SKM-1 (cell line): ENCODE results near the gene COMMD10.
A peak's percentile ranks its signal among the peaks of the same experiment; 100 is the strongest.
"Not testable (repeated sequence)": the region's sequence is repeated elsewhere in the genome, so short reads cannot be mapped to it uniquely, and the experiment has no call there.

Experiments used
- DNase-seq: peaks from one replicate; lab custom pipeline; 2025; ENCODE audit not compliant: unreplicated experiment; lab: John Stamatoyannopoulos, UW

The COMMD10 gene

DNA sequence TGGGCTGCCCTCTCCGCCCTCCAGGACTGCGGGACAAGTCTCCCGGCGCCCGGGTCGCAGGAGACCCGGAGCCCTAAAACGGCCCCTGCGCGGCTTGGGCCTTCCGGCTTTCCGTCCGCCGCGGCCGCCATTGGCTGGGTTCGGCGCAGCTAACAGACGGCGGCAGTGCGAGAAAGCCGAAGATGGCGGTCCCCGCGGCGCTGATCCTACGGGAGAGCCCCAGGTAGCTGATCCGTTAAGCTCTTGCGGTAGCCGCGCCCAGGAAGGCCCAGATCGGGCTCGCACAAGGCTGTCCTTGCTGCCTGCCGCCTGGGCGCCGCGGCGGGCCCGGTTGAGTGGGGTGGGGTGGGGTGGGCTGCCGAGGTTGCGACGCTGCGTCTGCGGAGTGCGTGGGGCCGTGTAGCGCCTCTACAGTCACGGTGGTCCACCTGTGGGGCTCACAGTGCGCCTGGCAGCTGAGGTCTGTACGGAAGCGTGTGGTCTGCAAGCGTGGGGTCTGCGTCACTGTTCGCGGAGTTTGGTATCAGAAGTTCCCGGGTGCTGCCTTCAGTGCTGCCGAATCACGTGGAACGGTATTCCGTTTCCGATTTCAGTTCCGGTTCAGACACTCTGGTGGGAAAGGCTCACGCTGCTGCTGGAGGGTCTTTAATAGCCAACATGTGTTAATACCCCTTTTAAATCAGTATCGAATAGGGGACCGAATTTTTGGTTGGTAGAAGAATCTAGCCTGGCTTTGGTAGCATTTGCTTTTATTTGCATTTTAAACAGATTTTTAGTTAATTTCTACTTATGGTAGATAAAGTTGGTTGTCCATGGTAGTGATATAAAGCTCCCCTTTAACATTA lies at the start of gene COMMD10:
Gene COMMD10 (plus strand): TSS at position 155 of the 845 bp plus-strand sequence.
- peak; percentile 55 for DNase-seq

DNA sequence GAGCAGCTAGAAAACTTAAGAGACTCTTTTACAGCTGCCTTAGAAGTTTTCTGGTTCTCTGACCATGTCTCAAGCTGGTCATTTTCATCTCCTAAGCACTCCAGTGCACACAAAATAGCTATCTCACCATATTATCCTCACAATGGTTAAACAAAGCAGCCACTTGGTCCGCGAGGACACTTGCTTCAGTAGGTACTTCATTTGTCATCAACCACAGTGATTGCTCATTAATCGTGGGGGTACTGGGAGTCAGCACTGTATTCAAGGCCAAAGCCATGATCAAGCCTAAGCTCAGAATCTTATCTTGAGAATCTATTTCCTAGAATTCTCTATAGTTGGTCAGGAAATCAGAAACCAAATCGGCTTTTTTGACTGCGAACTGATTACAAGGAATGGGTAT lies 49.7 kb upstream of the COMMD10 start:
- no peak for DNase-seq

DNA sequence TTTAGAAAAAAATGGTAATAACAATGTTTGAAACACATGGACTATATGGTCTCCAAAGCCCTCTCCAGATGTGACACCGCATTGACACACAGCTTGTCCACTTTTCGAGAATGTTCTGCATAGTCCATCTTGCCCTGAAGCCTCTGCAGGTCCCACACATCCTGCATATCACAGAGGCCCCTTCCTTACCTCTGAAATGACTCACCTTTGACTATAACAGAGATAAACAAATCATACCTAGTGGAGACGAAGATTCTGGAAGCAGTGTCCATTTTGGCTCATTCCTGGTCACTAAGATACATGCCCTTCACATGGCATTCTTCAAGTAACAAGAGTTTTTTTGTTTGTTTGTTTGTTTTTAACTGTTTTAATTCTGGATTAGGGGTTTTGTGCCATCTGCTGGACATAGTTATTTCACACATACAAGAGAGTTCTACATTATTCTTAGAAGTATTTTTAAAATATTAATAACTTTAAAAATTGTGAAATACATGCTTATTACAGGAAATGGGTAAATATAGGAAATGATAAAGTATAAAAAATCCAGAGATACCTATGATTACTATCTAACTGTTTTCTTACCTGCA lies 47.5 kb upstream of the COMMD10 start:
- DNase-seq: no peak

DNA sequence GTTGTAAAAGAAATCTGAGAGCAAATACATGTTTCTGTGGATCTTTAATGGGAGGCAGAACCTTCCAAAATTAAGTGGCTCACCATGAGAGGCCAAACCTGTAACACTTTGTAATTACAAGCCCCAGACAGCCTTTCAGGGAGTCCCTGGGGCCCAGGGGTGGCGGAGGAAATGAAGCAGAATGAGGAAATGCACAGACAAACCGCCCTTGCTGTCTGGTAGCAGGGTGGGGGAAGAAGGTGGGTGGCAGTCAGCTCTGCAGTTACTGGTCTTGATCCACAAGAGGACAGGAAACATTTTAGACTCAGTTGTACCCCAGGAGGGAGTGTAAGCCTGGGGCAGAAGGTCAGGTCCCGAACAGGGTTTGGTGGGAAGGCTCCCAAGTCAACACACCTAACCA lies 46.0 kb upstream of the COMMD10 start:
- DNase-seq: peak; percentile 63

DNA sequence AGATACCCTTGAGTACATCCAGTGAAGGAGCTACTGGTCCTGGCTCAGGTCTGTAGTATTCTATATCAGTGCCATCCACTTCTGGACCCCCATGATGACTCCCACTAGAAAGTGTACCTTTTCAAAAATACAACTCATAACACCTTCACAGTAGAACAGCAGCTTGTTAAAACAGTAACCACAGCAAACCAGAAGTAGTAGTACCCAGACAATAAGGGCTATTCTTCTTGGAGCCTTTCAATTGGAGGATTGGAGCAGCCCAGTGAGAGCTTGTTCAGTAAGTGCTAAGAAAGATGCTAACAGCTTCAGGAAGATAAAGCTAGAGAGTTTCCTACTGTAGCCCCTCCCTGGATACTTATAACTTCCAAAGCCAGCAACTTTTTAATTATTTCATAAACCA lies 42.5 kb upstream of the COMMD10 start:
- no peak for DNase-seq

DNA sequence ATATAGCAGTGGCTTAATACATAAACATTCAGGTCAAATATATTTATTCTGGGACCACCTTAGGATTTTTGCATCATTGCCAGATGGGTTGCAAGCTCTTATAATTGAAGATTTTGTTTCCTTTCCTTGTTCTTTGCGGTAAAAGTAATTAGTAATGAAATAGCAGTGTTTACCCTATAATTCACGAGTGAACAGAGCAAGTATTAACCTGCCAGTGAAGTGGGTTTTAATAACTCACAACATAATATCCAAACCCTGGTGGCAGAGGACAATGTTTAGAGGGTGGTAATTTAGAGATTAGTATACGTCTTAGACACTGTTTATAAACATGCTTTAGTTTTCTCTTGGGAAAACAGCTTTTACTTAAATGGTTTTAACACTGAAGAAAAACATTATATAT lies 40.8 kb upstream of the COMMD10 start:
- no peak for DNase-seq

DNA sequence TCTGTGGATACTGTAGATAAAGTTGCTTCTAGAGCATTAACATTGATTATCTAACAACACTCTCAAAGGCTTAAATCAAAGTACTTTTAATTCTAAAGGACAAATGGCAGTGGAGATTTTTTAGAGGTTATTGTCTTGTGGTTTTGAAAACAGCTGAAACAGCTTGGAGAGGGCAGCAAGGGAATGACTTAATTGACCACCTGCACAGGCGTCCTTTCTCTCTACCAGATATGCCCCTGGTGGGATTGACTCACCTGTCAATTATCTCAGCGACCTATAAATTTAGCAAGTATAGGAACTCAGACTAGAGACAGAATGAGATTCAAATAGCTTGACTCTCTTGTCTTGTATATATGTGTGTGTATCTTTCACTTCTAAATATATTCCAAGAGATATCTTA lies 39.0 kb upstream of the COMMD10 start:
- no peak for DNase-seq

DNA sequence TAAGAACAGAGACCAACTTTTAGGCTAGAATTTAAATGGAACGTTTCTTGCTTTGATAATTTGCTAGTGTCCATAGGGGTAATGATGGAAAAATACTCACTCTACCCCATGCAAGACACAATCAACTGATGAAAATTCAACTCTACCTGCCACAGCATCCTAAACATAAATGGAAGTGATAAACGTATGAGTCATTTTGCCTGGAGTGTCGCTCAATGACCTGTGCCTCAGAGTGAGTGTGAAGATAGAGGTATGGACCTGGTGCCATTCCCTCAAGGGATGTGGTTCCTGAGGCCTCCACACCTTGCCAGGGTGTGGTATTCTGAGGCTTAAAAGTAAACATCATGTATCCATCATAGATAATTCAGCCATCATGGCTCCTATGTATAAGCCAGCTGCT lies 38.6 kb upstream of the COMMD10 start:
- no peak for DNase-seq

DNA sequence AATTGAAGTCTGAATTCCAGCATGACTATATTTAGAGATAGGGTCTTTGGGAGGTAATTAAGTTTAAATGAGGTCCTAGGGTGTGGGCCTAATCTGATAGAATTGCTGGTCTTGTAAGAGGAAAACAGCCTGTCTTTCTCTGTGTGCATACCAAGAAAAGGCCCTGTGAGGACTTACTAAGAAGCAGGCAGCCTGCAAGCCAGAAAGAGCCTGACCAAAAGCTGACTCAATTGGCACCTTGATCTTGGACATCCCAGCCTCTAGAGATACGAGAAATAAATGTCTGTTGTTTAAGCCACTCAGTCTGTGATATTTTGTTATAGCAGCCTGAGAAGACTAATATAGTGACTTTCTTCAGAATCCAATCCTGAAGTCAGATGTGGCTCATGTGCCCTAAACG lies 38.0 kb upstream of the COMMD10 start:
- DNase-seq: no peak

DNA sequence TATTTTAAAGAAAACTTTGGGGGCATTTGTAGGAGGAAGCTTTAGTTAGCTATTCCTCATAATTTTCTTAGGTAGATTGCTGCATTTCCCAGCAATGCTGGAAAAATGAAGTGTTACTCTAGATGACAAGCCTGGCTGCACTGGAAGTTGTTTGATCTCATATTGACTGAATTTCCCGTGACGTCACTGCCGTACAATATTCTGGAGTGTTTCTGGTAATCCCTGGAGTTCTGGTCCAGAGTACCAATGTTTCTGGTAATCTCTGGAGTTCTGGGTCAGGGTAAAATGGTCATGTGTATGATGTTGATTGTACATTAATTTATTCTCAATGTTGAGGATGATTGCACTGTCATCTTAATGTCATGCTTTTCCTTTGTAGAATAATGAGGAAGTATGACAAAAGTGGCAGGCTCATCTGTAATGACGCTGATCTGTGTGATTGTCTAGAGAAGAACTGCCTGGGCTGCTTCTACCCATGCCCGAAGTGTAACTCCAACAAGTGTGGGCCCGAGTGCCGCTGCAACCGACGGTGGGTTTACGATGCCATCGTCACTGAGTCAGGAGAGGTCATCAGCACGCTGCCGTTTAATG lies 26.4 kb upstream of the COMMD10 start:
- DNase-seq: no peak

DNA sequence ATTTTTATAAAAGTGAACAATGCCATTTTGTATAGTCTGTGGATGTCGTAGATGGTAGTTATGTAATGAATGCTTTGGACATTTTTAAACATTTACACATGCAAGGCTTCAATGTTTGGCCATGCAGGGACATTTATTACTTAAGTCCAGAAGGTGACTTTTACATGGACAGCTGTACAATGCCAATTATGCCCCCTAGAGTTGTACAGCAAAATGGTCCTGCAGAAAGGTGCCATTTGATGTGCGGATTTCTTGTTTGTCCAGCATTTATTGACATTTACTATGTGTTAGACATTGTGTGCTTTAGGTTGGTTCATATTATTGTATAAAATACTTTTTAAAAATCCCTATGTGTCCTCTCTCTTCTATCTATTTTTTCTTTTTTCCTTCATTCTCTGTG lies 22.5 kb upstream of the COMMD10 start:
- DNase-seq: no peak

DNA sequence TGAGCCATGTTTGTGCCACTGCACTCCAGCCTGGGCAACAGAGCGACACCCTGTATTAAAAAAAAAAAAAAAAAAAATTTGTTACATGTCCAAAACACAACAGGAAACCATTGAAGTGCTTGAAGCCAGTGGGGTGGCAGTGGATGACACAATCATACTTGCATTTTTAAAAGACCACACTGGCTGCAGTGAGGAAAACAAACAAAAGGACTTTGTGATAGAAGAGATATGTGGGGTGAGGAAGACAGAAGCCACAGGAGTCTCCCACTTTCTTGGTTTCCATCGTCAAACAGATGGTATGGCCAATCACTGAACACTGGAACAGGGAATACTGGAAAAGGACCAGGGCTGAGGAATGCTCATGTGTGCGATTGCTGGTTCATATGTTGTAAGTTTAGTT lies 20.9 kb upstream of the COMMD10 start:
- DNase-seq: no peak

DNA sequence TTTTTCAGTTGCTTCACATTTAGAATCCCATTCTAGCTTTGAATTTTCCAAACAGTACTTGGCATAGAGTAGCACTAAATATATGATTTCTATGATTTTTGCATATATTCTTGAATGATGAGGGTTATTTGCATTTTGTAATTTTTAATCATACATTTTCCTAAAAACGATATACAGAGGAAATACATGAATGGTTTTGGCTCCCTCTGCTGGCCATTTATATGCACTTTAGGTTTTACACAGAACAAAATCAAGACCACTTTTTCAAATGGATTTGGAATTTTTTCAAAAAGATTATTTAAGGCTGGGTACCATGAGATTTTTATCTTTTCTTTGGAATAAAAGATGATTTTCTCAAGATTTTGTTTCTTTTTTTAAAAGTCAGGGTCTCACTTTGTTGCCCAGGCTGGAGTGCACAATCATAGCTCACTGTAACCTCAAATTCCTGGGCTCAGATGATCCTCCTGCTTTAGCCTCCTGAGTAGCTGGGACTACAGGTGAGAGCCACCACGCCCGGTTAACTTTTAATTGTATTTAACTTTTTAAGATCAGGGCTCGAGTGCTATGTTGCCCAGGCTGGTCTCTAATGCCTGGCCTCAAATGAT lies 16.7 kb upstream of the COMMD10 start:
- DNase-seq: peak; percentile 48

DNA sequence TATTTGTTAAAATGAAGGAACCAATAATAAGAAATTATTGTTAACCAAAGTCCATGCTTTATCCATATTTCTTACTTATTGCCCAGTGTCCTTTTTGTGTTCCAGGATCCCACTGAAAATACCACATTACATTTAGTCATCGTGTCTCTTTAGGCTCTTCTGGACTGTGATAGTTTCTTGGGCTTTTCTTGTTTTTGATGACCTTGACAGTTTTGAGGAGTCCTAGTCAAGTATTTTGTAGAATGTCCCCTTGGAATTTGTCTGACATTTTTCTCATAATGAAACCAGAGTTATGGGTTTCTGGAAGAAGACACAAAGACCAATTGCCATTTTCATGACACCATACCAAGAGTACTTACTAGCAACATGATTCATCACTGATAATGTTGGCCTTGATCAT lies 13.6 kb upstream of the COMMD10 start:
- DNase-seq: no peak

DNA sequence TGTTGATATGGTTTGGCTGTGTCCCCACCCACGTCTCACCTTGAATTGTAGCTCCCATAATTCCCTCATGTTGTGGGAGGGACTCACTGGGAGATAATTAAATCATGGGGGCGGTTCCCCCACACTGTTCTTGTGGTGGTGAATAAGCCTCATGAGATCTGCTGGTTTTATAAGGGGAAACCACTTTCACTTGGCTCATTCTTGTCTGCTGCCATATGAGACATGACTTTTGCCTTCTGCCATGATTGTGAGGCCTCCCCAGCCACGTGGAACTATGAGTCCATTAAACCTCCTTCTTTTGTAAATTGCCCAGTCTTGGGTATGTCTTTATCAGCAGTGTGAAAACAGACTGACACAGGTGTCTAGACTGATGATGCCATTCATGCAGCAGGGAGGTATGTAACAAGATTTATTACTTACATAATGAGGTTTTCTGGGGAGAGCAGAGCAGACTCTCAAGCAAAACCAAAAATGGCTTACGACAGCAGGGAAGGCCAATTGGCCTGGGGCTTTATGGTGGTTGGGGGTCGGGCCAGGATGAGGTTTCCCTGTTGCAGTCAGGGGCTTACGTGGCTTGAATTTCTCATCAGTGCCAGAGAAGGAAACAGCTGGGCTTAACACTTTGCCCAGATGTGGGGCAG lies 9.5 kb upstream of the COMMD10 start:
- no peak for DNase-seq

DNA sequence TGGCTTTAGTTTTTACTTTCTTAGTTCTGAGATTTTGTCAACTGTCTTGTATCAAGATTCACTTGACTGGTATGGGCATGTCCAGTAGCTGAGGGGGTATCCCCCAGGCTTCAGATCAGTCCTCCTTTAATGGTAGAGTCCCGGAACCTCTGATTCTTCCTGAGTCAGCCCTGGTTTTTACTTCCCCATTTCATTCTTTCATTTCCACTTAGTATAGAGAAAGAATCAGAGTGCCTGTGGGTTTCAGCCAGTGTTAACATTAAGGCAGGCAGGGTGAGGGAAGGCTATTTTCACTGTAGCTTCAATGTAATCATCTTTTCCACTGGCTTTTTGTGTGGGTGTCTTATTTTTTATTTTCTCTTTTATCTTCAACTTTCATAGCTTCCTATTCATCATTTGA lies 8.3 kb upstream of the COMMD10 start:
- DNase-seq: peak; percentile 38

DNA sequence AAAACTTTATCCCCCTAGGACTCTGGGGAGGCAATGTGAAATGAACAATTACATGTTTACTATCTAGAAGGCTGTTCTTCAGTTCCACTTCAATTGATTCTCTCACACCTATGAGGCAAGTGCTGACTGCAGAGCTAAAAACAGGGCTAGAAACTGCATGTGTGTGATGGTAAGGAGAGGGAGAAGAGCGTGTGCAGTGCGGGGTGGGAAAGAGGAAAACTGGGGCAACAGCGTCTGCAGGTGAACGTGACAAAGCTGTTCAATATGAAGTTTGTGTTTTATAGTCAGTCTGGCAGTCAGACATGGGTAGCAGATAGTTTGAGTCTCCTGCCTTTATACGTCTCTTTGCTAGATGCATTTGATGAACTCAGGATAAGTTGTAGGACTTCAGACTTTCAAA lies 6.6 kb upstream of the COMMD10 start:
- no peak for DNase-seq

DNA sequence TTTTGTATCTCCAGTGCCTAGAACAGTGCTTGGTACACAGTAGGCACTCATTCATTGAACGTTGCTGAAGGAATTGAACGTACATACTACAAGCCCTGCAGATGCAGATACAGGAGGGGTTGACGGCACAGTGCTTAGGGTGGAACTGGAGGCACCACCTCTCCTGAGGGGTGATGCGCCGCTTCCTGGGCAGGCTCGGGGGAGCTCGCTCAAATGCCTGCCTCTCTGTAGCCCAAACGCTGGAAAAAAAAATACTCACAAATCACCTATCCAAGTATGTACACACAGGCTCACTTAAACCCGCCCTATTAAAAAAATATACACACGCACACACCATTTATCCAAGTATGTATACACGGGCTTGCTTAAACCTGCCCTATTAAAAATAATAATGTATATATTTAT lies 536 bp upstream of the COMMD10 start:
- DNase-seq: no peak

DNA sequence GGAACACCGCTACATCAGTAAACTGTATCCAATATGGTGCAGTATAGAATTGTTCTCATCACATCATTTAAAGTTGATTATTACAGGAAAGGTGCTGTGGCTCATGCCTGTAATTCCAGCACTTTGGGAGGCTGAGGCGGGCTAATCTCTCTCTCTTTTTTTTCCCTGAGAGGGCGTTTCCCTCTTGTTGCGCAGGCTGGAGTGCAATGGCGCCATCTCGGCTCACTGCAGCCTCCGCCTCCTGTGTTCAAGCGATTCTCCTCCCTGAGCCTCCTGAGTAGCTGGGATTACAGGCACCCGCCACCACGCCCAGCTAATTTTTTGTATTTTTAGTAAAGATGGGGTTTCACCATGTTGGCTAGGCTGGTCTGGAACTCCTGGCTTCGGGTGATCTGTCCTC lies 1.5 kb downstream of the COMMD10 start:
- not testable (repeated sequence) for DNase-seq

DNA sequence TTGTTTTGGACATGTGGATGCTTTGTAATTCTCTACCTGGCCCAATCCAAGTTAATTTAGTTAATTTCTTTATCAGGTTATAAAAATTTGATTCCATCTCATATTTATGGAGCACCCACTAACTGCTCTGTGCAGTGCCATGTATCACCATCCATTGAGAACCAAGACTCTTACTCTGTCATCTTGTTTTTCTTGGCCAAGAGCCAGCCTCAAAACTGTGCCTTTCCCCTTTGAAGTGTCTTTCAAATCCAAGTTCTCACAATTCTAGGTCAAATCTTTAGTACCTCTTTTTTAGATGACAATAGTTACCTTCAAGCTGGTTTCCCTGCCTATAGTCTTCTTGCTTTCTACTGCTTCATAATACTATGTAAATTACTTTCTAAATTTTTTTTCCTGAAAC lies 3.2 kb downstream of the COMMD10 start:
- no peak for DNase-seq

DNA sequence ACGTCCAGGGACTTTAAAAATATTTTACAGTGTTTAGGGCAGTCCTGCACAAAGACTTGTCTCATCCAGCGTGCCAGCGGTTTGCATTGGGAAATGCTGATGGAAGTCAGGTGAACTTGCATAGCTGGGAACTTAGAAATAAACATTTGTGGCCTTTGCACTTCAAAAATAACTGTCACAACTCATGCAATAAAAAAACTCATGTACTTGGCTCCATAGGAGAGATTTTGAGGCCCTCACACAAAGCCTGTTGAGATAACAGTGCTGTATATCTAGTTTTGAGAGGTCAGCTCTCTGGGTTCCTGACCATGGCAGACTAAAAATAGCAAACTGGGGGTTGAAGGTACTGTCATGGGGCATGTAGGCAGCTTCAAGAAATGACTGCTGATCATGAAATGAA lies 5.5 kb downstream of the COMMD10 start:
- DNase-seq: no peak

DNA sequence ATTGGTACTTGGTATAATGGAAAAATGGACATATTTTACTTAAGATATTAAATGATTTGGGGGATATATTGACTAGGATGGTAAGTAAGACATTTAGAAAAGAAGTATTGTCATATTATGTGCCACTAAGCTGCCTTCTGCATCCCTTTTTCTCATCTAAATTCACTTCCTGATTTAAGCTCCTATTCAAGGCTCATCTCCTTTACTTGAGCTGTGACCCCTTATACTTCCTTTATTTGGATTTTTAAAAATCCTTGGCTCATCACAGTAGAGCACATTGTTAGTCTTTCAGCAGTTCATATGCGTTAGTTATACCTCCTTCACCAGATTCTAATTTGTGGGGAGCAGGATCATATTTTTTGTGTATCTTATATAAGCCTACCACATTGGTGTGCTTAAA lies 6.6 kb downstream of the COMMD10 start:
- no peak for DNase-seq
